Progenitor cell of endocrine pancreas (in vitro differentiated cells): ENCODE results near the gene CSF1R. TPM values are rescaled to one million over a fixed set of nuclear protein-coding genes. Genes with fewer than 3 reads are reported as not detected.
A peak's percentile ranks its signal among the peaks of the same experiment; 100 is the strongest.
"Not testable (repeated sequence)": the region's sequence is repeated elsewhere in the genome, so short reads cannot be mapped to it uniquely, and the experiment has no call there.

Experiments used
- DNase-seq: peaks from one replicate; pipeline ENCODE4 v3.0.0; 2021; ENCODE audit warnings: low spot score; ENCODE audit not compliant: unreplicated experiment
- H3K27ac Mint-ChIP-seq: 2 replicates; pipeline ENCODE4 v1.8.0; 2021; ENCODE audit warnings: mild to moderate bottlenecking, moderate library complexity, mixed read lengths
- H3K27me3 Mint-ChIP-seq: 2 replicates; pipeline ENCODE4 v1.8.0; 2021; ENCODE audit warnings: mixed read lengths
- H3K36me3 Mint-ChIP-seq: 2 replicates; pipeline ENCODE4 v1.8.0; 2022; ENCODE audit warnings: mixed read lengths; ENCODE audit not compliant: insufficient read depth
- H3K4me1 Mint-ChIP-seq: 2 replicates; pipeline ENCODE4 v1.8.0; 2021; ENCODE audit warnings: low read depth, mixed read lengths
- H3K4me3 Mint-ChIP-seq: 2 replicates; pipeline ENCODE4 v1.8.0; 2021; ENCODE audit warnings: low read depth, mild to moderate bottlenecking, moderate library complexity, mixed read lengths
- H3K9me3 Mint-ChIP-seq: 2 replicates; pipeline ENCODE4 v1.8.0; 2021; ENCODE audit warnings: low read depth, mixed read lengths
- total RNA-seq: library from RNA; stranded (reverse); gene quantifications from 2 replicates; pipeline ENCODE4 v1.2.1, GENCODE V29; 2021
- TF ChIP-seq, protein P1 (sequence below): fragments of 200-600 bp; sonication (generic); IDR thresholded peaks from one replicate; pipeline ENCODE4 v1.5.0; 2021; ENCODE audit warnings: antibody characterized with exemption, mild to moderate bottlenecking; ENCODE audit not compliant: unreplicated experiment

Gene CSF1R
- total RNA-seq, 1 donor from 2014 or later: not detected

DNA sequence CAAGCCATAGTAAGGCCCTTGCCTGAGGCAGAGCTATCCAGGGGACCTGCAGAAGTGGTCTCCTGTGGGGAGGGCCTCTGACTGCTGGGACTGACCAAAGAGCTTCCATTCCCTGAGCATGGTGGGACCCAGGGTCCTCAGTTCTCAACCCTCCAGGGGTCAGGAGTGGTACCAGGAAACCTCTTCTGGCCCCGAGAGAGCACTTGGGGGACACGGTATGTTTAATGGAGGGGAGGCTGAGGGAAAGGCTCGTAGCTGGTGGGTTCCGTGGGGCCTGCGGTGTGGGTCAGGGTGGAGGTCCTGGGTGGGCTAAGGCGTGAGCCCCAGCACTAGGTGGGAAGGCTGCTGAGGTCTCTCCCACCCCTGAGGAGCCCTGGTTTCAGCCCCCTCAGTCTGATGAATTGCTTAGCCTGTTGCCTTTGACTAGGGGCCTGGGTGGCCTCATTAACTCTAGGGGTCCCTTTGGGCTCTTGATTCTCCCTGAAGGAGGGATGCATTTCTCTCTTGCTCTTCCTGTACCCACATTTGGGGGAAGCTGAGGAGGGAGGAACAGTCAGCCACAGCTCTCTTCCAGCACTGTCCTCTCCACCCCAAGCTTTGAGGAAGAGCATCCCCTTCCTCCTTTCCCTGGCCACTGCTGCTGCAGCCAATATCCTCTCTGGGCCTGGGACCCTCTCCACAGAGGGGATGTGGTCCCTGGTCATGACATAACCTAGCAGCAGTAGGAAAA is 34.0 kb downstream of the CSF1R start:
- no peaks in the 10 kb centered on the region for H3K9me3 Mint-ChIP-seq
- H3K4me3 Mint-ChIP-seq: no peak overlapping the region
- no peak overlapping the region for H3K27ac Mint-ChIP-seq
- H3K36me3 Mint-ChIP-seq: peaks cover 7% of the 10 kb centered on the region
- H3K4me1 Mint-ChIP-seq: no peaks in the 10 kb centered on the region
- H3K27me3 Mint-ChIP-seq: no peaks in the 10 kb centered on the region
- DNase-seq: no peak
- TF ChIP-seq, protein P1, sequence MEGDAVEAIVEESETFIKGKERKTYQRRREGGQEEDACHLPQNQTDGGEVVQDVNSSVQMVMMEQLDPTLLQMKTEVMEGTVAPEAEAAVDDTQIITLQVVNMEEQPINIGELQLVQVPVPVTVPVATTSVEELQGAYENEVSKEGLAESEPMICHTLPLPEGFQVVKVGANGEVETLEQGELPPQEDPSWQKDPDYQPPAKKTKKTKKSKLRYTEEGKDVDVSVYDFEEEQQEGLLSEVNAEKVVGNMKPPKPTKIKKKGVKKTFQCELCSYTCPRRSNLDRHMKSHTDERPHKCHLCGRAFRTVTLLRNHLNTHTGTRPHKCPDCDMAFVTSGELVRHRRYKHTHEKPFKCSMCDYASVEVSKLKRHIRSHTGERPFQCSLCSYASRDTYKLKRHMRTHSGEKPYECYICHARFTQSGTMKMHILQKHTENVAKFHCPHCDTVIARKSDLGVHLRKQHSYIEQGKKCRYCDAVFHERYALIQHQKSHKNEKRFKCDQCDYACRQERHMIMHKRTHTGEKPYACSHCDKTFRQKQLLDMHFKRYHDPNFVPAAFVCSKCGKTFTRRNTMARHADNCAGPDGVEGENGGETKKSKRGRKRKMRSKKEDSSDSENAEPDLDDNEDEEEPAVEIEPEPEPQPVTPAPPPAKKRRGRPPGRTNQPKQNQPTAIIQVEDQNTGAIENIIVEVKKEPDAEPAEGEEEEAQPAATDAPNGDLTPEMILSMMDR: no peak

GRCh38 chr5:150051657-150052195 is 34.6 kb downstream of the CSF1R start:
- H3K36me3 Mint-ChIP-seq: peaks cover 7% of the 10 kb centered on the region

DNA sequence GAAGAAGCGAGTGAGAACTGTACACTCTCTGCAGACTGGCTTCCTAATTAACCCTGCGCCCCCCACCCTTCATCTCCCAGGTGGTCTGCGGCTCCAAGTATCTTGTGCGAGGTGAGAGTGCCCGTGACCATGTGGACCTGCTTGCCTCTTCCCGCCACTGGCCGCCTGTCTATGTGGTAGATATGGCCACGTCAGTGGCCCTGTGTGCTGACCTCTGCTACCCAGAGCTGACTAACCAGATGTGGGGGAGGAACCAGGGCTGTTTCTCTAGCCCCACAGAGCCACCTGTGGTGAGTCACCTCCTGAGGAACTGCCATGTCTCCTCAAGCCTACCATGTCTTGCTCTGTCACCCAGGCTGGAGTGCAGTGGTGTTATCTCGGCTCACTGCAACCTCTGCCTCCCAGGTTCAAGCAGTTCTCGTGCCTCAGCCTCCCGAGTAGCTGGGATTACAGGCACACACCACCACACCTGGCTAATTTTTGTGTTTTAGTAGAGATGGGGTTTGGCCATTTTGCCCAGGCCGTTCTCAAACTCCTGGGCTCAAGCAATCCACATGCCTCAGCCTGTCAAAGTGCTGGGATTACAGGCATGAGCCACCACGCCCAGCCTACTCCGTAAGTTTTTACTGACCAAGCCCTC is 36.1 kb downstream of the CSF1R start:
- not testable (repeated sequence) for H3K27me3 Mint-ChIP-seq, H3K9me3 Mint-ChIP-seq, H3K4me1 Mint-ChIP-seq

More at GRCh38 chr5:150051657-150052195, 34.6 kb downstream of the CSF1R start:
- Mint-ChIP-seq H3K27ac (no peak overlapping the region), H3K27me3 (no peaks in the 10 kb centered on the region), H3K9me3 (no peaks in the 10 kb centered on the region), H3K4me1 (no peaks in the 10 kb centered on the region), H3K4me3 (no peak overlapping the region)
- TF ChIP-seq, protein P1: no peak
- DNase-seq: no peak

DNA sequence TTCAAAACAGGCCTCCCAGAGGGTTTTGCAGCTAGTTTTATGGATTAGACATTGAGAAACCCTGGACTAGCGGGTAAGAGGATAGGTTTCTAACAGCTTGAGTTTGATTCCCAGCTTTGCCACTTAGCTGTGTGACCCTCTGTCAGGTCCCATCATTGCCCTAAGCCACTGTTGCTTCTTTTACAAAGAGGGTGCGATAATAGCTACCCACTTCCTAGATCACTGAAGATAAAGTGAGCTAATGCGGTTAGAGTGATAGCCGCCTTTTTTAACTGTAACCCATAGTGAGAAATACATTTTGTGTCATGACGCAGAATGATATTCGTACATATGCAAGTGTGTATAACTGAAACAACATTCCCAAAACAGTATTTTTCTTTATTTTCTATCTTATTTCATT is 40.3 kb downstream of the CSF1R start:
- TF ChIP-seq, protein P1: no peak
- Mint-ChIP-seq H3K9me3 (no peaks in the 10 kb centered on the region), H3K27ac (no peak overlapping the region), H3K4me3 (no peak overlapping the region), H3K4me1 (no peaks in the 10 kb centered on the region), H3K27me3 (no peaks in the 10 kb centered on the region), H3K36me3 (peaks cover 25% of the 10 kb centered on the region)
- DNase-seq: no peak

More for the DNA sequence above, 36.1 kb downstream of the CSF1R start:
- H3K27ac Mint-ChIP-seq, H3K4me3 Mint-ChIP-seq, DNase-seq: not testable (repeated sequence)
- H3K36me3 Mint-ChIP-seq: peaks cover 13% of the 10 kb centered on the region

DNA sequence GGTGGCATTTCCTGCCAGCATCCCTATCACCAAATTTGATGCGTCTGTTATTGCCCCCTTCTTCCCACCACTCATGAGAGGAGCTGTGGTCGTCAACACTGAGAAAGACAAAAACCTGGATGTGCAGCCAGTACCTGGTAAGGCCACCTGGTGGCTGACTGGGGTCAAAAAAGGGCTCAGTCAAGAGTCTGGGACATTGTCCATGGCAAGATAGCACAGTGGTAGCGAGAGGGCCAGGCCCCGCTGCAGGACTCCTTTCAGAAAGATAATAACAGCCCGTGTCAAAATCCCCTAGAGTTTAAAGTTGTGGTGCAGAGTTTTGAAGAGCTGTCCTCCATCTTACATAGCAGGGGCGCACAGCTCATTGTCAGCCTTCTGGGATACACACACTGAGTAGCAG is 40.8 kb downstream of the CSF1R start:
- Mint-ChIP-seq H3K27me3 (no peaks in the 10 kb centered on the region), H3K27ac (peak overlapping the region; percentile 13), H3K9me3 (no peaks in the 10 kb centered on the region), H3K36me3 (peaks cover 25% of the 10 kb centered on the region), H3K4me3 (no peak overlapping the region), H3K4me1 (no peaks in the 10 kb centered on the region)
- TF ChIP-seq, protein P1: peak; percentile 39
- DNase-seq: no peak
